NCI-H1417 treated with DMSO at 0.1 percent for 48 hours (cell line): ENCODE data around the gene RSPH9.

Source experiments
- DNase-seq: peaks from one replicate; lab custom pipeline; 2025; lab: John Stamatoyannopoulos, UW

The RSPH9 gene

GRCh38 chr6:43644940-43645612 lies at the start of gene RSPH9:
RSPH9 (plus strand) TSS chr6:43645036; CDS start chr6:43645099, 63 bp downstream.
- no peak for DNase-seq

- no peak for DNase-seq
Measured at GRCh38 chr6:43600595-43600994, 44.2 kb upstream of the RSPH9 start.

- no peak for DNase-seq
Measured at GRCh38 chr6:43604174-43604573, 40.7 kb upstream of the RSPH9 start.

- DNase-seq: no peak
Measured at GRCh38 chr6:43606019-43606418, 38.8 kb upstream of the RSPH9 start.

GRCh38 chr6:43608310-43608763 lies 36.5 kb upstream of the RSPH9 start:
- peak; percentile 17 for DNase-seq

GRCh38 chr6:43608807-43609206 lies 36.0 kb upstream of the RSPH9 start:
- DNase-seq: no peak

- no peak for DNase-seq
Measured at GRCh38 chr6:43609402-43609801, 35.4 kb upstream of the RSPH9 start.

GRCh38 chr6:43610431-43610830 lies 34.4 kb upstream of the RSPH9 start:
- DNase-seq: no peak

- DNase-seq: no peak
Measured at GRCh38 chr6:43613721-43614395, 31.0 kb upstream of the RSPH9 start.

GRCh38 chr6:43614396-43614730 lies 30.5 kb upstream of the RSPH9 start:
- no peak for DNase-seq

- no peak for DNase-seq
Measured at GRCh38 chr6:43616725-43617472, 27.9 kb upstream of the RSPH9 start.

GRCh38 chr6:43621078-43621835 lies 23.6 kb upstream of the RSPH9 start:
- DNase-seq: no peak

GRCh38 chr6:43621836-43622180 lies 23.0 kb upstream of the RSPH9 start:
- DNase-seq: no peak

- no peak for DNase-seq
Measured at GRCh38 chr6:43622541-43622940, 22.3 kb upstream of the RSPH9 start.

GRCh38 chr6:43623880-43624785 lies 20.7 kb upstream of the RSPH9 start:
- DNase-seq: no peak

- no peak for DNase-seq
Measured at GRCh38 chr6:43624786-43625288, 20.0 kb upstream of the RSPH9 start.

- no peak for DNase-seq
Measured at GRCh38 chr6:43625393-43625992, 19.3 kb upstream of the RSPH9 start.

- DNase-seq: no peak
Measured at GRCh38 chr6:43627008-43627825, 17.6 kb upstream of the RSPH9 start.

- no peak for DNase-seq
Measured at GRCh38 chr6:43628393-43629103, 16.3 kb upstream of the RSPH9 start.
